Measurements from ENCODE around the gene BLOC1S3.

BLOC1S3 gene

GRCh38 chr19:45178262-45179071 is at the start of gene BLOC1S3:
Gene BLOC1S3, plus strand, starts transcription at chr19:45178784. Its CDS starts 513 bp downstream, at chr19:45179297.
- H3K36me3 Mint-ChIP-seq = peaks cover 18% of the 10 kb centered on the region
- peak within 1 kb of the TSS; percentile 95 for H3K27ac Mint-ChIP-seq
- H3K4me1 Mint-ChIP-seq = peaks cover 28% of the 10 kb centered on the region
- ATAC-seq = peak; percentile 90
- DNase-seq (ENCODE audit: low spot score in 2 of 2) = peak; percentile 94 to 99
- peak within 1 kb of the TSS; percentile 84 for H3K4me3 Mint-ChIP-seq
- no peaks in the 10 kb centered on the region for H3K9me3 Mint-ChIP-seq

- Mint-ChIP-seq H3K36me3 (peaks cover 15% of the 10 kb centered on the region), H3K9me3 (no peaks in the 10 kb centered on the region), H3K4me3 (no peak overlapping the region), H3K27ac (no peak overlapping the region), H3K4me1 (peaks cover 37% of the 10 kb centered on the region)
- DNase-seq (ENCODE audit: low spot score in 2 of 2) (no peak), ATAC-seq (no peak)
Measured at GRCh38 chr19:45128806-45129205, 49.8 kb upstream of the BLOC1S3 start.

- peaks cover 11% of the 10 kb centered on the region for H3K36me3 Mint-ChIP-seq
- no peak for ATAC-seq
- no peak overlapping the region for H3K4me3 Mint-ChIP-seq
- no peaks in the 10 kb centered on the region for H3K9me3 Mint-ChIP-seq
- peaks cover 36% of the 10 kb centered on the region for H3K4me1 Mint-ChIP-seq
- DNase-seq (ENCODE audit: low spot score in 2 of 2) = no peak
- peak overlapping the region; percentile 50 for H3K27ac Mint-ChIP-seq
Measured at GRCh38 chr19:45130236-45130635, 48.3 kb upstream of the BLOC1S3 start.

GRCh38 chr19:45130888-45131615 is 47.5 kb upstream of the BLOC1S3 start:
- Mint-ChIP-seq H3K4me1 (peaks cover 30% of the 10 kb centered on the region), H3K4me3 (no peak overlapping the region), H3K36me3 (peaks cover 11% of the 10 kb centered on the region), H3K9me3 (no peaks in the 10 kb centered on the region), H3K27ac (peak overlapping the region; percentile 50)
- peak; percentile 28 for ATAC-seq
- no peak for DNase-seq (ENCODE audit: low spot score in 2 of 2)

- ATAC-seq (no peak), DNase-seq (ENCODE audit: low spot score in 2 of 2) (no peak)
- Mint-ChIP-seq H3K36me3 (no peaks in the 10 kb centered on the region), H3K4me1 (peaks cover 36% of the 10 kb centered on the region), H3K4me3 (no peak overlapping the region), H3K9me3 (no peaks in the 10 kb centered on the region), H3K27ac (peak overlapping the region; percentile 37)
Measured at GRCh38 chr19:45133661-45134060, 44.9 kb upstream of the BLOC1S3 start.

- H3K27ac Mint-ChIP-seq = peak overlapping the region; percentile 23
- ATAC-seq (no peak), DNase-seq (ENCODE audit: low spot score in 2 of 2) (no peak)
- peaks cover 36% of the 10 kb centered on the region for H3K4me1 Mint-ChIP-seq
- no peaks in the 10 kb centered on the region for H3K9me3 Mint-ChIP-seq
- peaks cover 3% of the 10 kb centered on the region for H3K36me3 Mint-ChIP-seq
- H3K4me3 Mint-ChIP-seq = no peak overlapping the region
Measured at GRCh38 chr19:45135176-45135885, 43.3 kb upstream of the BLOC1S3 start.

- peak overlapping the region; percentile 41 for H3K27ac Mint-ChIP-seq
- ATAC-seq (no peak), DNase-seq (ENCODE audit: low spot score in 2 of 2) (no peak)
- H3K36me3 Mint-ChIP-seq = peaks cover 11% of the 10 kb centered on the region
- H3K9me3 Mint-ChIP-seq = no peaks in the 10 kb centered on the region
- no peak overlapping the region for H3K4me3 Mint-ChIP-seq
- H3K4me1 Mint-ChIP-seq = peaks cover 26% of the 10 kb centered on the region
Measured at GRCh38 chr19:45136507-45137178, 41.9 kb upstream of the BLOC1S3 start.

- no peak overlapping the region for H3K4me3 Mint-ChIP-seq
- DNase-seq (ENCODE audit: low spot score in 2 of 2) (no peak), ATAC-seq (no peak)
- peak overlapping the region; percentile 41 for H3K27ac Mint-ChIP-seq
- H3K9me3 Mint-ChIP-seq = no peaks in the 10 kb centered on the region
- H3K4me1 Mint-ChIP-seq = peaks cover 23% of the 10 kb centered on the region
- peaks cover 14% of the 10 kb centered on the region for H3K36me3 Mint-ChIP-seq
Measured at GRCh38 chr19:45137179-45137761, 41.3 kb upstream of the BLOC1S3 start.

GRCh38 chr19:45138303-45138751 is 40.3 kb upstream of the BLOC1S3 start:
- peaks cover 30% of the 10 kb centered on the region for H3K4me1 Mint-ChIP-seq
- H3K36me3 Mint-ChIP-seq = peaks cover 24% of the 10 kb centered on the region
- no peak for ATAC-seq
- no peaks in the 10 kb centered on the region for H3K9me3 Mint-ChIP-seq
- DNase-seq (ENCODE audit: low spot score in 2 of 2) = no peak
- H3K27ac Mint-ChIP-seq = peak overlapping the region; percentile 51
- H3K4me3 Mint-ChIP-seq = no peak overlapping the region

- ATAC-seq (peak; percentile 12), DNase-seq (ENCODE audit: low spot score in 2 of 2) (no peak)
- Mint-ChIP-seq H3K4me1 (peaks cover 23% of the 10 kb centered on the region), H3K9me3 (no peaks in the 10 kb centered on the region), H3K4me3 (no peak overlapping the region), H3K27ac (no peak overlapping the region), H3K36me3 (peaks cover 33% of the 10 kb centered on the region)
Measured at GRCh38 chr19:45139286-45140143, 39.1 kb upstream of the BLOC1S3 start.

- no peaks in the 10 kb centered on the region for H3K9me3 Mint-ChIP-seq
- H3K4me1 Mint-ChIP-seq = peaks cover 23% of the 10 kb centered on the region
- no peak for DNase-seq (ENCODE audit: low spot score in 2 of 2)
- H3K27ac Mint-ChIP-seq = no peak overlapping the region
- H3K36me3 Mint-ChIP-seq = peaks cover 33% of the 10 kb centered on the region
- no peak overlapping the region for H3K4me3 Mint-ChIP-seq
- ATAC-seq = no peak
Measured at GRCh38 chr19:45140144-45140503, 38.5 kb upstream of the BLOC1S3 start.

GRCh38 chr19:45140533-45140932 is 38.1 kb upstream of the BLOC1S3 start:
- DNase-seq (ENCODE audit: low spot score in 2 of 2) = no peak
- no peak for ATAC-seq
- peaks cover 33% of the 10 kb centered on the region for H3K36me3 Mint-ChIP-seq
- H3K27ac Mint-ChIP-seq = no peak overlapping the region
- no peaks in the 10 kb centered on the region for H3K9me3 Mint-ChIP-seq
- peaks cover 23% of the 10 kb centered on the region for H3K4me1 Mint-ChIP-seq
- H3K4me3 Mint-ChIP-seq = no peak overlapping the region

- no peaks in the 10 kb centered on the region for H3K9me3 Mint-ChIP-seq
- peaks cover 33% of the 10 kb centered on the region for H3K36me3 Mint-ChIP-seq
- no peak overlapping the region for H3K4me3 Mint-ChIP-seq
- ATAC-seq = no peak
- peaks cover 23% of the 10 kb centered on the region for H3K4me1 Mint-ChIP-seq
- no peak overlapping the region for H3K27ac Mint-ChIP-seq
- DNase-seq (ENCODE audit: low spot score in 2 of 2) = no peak
Measured at GRCh38 chr19:45141203-45141900, 37.2 kb upstream of the BLOC1S3 start.
